NCI-H187 (cell line): ENCODE data around the gene UTP25.
"Not testable (repeated sequence)": the region's sequence is repeated elsewhere in the genome, so short reads cannot be mapped to it uniquely, and the experiment has no call there.

Experiments
- DNase-seq, 2 experiments: peaks; one replicate each; lab custom pipeline; 2025; lab: John Stamatoyannopoulos, UW

Gene UTP25, protein sequence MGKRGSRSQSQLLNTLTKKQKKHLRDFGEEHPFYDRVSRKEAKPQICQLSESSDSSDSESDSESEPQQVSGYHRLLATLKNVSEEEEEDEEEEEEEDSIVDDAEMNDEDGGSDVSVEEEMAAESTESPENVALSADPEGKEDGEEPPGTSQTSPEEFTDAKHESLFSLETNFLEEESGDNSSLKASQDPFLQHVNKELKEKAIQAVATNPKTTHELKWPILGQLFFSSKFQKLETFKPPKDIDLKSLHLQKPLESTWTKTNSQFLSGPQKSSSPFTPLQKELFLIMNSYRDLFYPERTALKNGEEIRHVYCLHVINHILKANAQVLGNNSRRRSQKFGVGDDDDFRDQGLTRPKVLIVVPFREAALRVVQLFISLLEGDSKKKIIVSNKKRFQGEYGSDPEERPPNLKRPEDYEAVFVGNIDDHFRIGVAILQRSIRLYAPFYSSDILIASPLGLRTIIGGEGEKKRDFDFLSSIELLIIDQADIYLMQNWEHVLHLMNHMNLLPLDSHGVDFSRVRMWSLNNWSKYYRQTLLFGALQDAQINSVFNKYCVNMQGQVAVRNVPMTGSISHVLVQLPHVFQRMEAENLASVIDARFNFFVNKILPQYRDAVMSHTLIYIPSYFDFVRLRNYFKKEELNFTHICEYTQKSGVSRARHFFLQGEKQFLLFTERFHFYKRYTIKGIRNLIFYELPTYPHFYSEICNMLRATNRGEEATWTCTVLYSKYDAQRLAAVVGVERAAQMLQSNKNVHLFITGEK

DNA sequence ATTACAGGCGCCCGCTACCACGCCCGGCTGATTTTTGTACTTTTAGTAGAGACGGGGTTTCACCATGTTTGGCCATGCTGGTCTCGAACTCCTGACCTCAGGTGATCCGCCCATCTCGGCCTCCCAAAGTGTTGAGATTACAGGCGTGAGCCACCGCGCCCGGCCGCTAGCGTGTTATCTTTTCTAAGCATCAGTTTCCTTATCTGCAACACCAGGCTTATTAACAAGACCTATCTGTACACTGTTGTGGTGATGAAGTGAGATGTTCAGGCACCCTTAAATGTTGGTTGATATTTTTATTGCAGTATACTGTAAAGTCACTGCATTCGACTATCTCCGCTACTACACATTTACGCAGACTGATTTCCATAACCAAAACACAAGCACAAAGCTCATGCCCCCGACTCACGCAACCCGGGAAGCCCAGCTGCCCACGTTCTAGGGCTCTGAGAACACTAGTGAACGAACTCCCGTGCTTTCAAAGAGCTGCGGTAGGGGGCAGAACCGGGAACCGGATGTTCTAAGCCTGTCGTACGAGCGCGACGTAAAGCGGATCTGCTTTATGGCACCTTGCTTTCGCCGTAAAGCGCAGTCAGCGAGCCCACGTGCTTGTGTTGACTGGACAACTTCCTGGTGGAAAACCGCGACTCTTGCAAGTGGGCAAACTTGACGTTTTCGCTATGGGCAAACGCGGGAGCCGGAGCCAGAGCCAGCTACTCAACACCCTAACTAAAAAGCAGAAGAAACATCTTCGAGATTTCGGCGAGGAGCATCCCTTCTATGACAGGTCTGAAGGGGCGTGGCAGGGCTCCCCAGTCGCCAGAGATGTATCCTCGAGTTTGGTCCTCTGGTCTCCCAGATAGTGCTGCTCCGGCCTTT lies at the start of gene UTP25:
UTP25 (plus strand) TSS at position 589 of the 879 bp plus-strand sequence; CDS start at position 681, 92 bp downstream.
- DNase-seq, result peak; percentile 69 to 82

DNA sequence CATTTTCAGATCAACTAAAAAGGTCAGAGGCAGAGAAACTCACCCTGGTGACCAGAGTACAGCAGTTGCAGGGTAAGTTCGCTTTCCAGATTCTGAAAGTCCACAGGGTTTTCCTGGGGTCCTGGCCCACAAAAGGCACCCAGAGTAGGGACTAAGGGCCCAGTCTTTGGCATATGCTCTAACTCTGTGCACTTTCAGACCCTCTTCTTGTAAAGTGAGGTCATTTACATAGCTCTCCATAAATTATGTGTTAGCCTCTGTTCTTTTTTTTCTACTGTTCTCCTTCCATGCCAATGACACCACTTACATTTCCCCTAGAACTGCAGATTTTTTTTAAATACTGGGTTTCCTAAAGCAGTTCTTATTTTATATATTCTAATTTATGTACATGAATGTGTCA lies 49.7 kb upstream of the UTP25 start:
- DNase-seq, result no peak

DNA sequence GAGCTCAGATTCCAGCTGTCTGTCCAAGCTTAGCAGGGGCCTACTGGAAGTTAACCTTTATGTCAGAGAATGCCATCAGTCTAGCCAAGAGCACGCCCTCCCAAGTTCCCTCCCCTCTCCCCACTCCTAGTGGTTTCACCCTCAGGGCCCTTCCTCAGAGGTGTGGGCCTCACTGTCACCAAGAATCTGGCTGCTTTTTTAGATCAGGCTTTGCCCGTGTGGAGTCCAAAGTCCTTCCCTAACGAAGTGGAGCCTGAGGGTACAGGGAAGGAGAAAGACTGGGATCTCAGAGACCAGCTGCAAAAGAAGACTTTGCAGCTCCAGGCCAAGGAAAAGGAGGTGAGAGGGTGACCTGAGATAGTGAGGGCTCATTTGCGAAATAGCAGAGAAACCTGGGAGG lies 47.5 kb upstream of the UTP25 start:
- DNase-seq, result no peak

DNA sequence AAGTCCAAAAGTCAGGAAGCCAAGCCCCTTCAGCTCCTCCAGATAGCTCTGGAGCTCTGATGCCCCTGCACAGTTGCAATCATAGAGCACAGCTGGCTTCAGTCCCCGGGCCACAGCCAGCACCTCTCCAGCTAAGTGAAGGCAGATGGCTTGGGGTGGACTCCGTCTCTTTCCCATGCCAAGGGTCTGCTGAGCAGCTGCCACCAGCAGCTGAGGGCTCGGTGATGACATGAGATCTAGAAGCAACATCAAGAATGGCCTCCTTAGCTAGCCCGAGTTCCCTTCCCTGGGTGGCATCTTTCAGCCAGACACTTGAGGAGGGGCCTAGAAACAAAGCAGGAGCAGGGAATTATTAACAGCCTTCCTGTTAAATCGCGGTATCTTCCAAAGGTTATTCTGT lies 44.4 kb upstream of the UTP25 start:
- no peak for DNase-seq

DNA sequence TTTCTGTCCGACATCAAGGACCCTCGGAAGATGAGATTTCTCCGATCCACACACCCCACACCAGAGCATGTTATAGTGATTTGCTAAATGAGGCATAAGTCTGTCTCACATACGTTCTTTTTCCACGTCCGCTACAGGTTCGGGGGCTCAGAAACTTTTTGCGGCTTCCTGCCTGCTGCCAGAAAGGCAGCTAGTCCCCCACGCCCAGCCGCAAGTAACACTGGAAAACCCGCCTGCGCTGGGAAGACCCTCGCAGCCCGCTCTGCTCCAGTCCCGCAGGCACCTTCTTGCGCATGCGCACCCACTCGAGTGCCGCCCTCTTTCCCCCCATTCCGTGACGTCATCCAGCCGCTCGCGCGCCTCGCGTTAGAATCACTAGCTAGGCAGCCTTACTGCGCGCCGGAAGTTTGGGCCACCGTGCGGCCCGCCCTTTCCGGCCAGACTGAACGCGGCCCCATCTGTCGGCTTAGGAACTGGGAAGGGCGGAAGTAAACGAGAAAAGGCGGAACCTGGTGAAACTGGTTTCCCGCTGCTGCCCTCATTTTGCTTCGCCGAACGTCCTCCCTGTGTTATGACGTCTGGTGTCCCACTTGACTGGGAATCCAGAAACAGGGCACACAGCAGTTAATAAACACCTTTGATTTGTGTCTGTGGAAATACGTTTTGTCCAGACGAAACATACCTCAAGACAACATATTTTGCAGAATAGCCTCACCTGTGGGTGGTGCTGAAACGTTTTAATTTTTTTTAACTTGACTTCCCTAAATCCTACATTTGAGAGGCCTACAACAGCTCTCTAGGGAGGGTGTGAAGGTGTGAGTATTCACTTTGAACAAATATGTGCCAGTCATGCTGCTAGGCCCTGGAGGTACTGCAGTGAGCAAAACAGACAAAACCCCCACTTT lies 43.3 kb upstream of the UTP25 start, which contains the start of gene C1orf74:
C1orf74 (minus strand) TSS at position 295 of the 905 bp plus-strand sequence. CDS start 925 bp downstream, outside the sequence.
- peak; percentile 69 to 85 for DNase-seq

DNA sequence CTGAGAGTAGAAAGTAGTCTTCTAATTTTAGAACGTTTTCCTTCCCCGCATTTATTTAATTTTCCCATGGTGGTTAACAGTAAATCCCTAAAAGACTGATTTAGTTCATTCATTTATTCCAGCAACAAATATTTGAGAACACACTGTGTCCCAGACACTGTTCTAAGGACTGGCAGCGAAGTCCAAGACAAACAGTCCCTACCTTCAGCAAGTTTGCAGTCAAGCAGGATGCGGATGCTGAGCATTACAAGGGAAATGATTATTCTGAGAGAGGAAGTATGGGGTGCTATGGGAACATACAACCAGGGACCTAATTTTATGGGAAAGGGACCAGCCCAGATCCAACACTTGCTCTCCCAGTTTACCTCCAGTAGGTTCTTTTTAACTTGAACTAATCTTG lies 42.2 kb upstream of the UTP25 start:
- DNase-seq, result no peak

DNA sequence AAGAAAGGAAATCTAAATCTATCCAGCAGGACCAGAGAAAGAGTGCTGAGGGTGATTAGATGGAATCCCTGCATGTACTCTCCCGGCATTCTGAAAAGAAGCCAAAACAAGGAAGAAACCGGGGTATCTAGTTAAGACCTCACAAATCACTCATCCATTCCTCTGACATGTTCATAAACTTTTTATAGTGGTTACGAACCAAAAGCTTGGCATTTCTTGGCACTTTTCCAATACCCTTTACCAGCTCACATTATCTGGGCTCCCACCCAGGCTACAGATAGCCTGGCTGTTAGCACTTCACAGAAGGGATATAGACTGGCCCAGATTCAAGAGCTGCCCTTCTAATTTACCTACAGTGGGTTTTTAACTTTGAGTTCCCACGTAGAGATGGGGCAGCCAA lies 41.6 kb upstream of the UTP25 start:
- no peak for DNase-seq

DNA sequence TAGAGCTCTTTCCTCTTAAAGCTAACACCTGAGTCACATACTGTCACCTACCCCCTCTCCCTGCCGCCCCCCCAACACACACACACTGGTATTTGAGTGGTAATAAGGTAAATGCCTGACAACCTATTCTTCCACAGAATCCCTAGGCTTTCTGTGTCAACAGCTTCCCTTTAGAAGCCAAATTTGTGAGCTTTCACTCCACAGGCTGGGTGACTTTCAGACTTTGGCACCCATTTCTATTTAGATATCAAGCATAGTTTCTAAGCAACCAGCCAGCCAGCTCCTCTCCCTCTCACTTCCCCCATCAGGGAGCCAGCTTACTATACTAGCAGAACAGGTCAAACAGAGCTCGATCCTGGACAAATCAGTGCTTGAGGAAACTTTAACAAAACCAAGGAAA lies 40.2 kb upstream of the UTP25 start:
- no peak for DNase-seq

DNA sequence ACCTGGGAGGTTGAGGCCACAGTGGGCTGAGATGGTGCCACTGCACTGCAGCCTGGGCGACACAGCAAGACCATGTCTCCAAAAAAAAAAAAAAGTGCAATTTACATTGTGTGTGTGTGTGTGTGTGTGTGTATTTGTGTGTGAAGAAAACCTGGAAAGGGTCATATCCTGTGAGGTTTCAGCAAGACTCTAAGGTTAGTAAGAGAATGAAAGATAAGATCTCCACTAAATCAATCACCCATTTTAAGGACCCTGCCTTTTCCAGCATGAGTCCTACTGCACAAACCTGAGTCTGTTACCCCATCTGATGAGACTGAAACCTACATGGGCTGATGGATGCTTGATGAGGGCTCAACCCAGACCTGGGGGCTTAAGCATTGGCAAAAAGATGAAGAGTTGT lies 38.5 kb upstream of the UTP25 start:
- no peak for DNase-seq

DNA sequence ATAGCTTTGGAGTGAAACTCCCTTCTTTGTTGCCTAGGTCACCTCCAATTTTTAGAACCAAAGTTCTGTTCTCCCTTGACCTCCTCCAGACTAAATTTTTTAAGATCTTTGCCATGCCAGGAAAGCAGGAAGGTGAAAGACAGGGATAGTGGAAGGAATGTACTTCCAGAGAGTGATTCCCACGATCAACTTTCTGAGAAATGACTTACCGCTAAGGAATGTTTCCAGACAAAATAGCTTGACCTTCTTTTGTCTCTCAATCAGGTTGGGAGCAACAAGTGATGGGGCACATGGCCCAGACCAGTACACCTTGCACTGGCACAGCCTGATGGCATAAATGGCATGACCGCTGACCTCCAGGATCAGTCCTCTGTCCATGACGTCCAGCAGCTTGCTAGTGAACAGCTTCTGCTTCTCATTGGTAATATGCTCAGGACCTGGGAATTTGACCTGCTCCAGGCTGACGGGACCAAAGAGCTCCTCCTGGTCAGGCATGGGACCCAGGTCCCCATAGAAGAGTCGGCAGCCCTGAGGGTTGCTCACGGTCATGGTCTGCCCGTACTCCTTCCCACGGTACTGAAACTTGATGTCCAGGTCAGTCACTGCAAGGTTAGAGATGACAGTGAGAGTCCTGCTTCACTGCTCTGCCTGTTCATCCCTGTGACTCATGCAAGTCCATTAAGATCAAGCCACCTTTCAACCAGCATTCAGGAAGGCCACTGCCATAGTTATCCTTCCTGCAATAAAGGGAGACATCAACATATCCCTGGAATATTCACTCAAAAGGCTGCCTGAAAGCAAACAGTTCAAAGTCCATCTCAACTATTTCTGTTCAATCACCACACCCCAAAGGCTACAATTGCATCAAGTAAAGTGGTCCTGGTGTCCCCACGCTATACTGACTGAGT lies 37.2 kb upstream of the UTP25 start:
- no peak for DNase-seq

DNA sequence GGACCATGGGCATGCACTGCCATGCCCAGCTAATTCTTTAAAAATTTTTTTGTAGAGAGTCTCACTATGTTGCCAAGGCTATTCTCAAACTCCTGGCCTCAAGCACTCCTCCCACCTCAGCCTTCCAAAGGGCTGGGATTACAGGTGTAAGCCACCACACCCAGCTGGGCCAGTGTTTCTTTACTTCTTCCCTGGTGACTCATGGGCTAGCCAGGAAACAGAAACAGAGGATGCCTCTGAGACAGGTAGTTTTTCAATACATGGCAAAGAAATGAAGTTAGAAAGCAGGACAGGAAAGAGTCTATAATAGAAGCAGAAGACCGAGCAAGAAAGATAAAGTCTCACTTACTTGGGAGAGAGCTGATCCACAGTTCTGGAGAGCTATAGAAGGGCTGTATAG lies 35.9 kb upstream of the UTP25 start:
- no peak for DNase-seq

DNA sequence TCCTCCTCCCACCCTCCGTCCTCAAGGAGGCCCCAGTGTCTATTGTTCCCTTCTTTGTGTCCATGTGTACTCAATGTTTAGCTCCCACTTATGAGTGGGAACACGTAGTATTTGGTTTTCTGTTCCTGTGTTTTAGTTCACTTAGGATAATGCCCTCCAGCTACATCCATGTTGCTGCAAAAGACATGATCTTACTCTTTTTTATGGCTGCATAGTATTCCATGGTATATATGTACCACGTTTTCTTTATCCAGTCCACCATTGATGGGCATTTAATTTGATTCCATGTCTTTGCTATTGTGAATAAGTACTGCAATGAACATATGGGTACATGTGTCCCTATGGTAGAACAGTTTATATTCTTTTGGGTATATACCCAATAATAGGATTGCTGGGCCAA lies 34.1 kb upstream of the UTP25 start:
- not testable (repeated sequence) for DNase-seq

DNA sequence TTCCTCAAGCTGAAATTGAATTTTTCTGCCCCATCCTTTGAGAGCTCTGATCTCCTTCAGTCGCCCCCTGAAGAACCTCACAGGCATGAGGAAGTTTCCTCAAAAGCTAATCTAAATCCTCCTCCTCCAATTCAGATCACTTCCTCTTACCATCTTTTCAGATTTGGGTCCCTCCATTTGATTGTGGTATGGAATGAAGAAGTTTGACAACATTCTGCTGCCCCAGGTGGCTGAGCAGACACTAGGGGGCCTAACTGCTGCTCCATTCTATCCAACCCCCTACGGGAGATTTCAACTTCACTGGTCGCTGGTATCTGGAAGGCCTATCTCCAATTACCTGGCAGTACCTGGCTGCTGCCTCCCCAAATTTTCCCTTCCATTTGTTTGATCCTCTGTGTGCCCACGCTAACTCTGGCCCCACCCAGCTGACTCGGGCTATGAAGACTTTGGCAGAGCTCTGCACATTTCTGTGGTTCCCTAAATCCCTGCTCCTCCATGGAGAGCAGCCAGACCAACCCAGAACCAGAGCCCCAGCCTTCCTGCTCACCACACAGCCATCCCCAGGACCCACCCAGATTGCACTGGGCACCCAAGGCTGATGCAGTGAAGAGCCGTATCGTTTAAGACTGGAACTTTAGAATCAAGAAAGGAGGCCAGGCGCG lies 29.7 kb upstream of the UTP25 start:
- DNase-seq, result no peak

DNA sequence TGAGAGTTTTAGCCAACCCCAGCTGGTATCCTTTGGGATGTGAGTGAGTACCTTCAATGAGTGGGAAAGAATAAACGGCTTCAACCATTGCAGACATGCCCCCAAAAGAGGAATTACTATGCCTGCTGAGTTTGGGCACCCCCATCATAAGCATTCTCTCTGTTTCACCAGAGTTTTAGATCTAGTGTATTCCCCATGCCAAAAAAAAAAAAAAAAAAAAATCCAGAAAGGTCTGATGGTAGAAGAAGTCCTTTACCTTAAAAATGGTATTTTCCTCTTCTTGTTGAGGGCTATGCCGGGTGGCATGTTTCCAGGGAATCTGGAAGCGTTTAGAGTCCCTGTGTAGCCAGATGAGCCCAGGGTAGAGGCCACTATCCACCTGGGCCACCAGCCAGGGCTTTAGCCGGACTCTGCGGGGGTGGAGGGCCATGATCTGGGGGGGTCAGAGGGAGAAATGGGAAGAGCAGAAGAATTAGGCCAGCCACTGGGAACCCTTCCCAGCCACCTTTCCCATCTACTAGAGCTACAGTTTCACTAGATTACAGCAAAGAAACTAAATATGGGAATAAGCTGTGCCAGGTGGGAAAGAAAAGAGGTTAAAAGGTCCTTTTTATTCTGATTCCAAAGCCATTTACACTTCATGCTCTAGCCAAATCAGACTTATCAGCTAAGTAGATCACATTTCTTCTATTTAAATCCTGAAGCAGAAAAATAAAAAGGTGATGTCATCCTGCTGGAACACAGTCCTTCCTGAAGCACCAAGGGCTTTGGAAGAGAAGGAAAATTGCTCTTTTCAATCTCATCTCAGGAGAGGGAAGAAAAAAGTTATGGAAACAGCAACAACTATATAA lies 26.6 kb upstream of the UTP25 start:
- no peak for DNase-seq

DNA sequence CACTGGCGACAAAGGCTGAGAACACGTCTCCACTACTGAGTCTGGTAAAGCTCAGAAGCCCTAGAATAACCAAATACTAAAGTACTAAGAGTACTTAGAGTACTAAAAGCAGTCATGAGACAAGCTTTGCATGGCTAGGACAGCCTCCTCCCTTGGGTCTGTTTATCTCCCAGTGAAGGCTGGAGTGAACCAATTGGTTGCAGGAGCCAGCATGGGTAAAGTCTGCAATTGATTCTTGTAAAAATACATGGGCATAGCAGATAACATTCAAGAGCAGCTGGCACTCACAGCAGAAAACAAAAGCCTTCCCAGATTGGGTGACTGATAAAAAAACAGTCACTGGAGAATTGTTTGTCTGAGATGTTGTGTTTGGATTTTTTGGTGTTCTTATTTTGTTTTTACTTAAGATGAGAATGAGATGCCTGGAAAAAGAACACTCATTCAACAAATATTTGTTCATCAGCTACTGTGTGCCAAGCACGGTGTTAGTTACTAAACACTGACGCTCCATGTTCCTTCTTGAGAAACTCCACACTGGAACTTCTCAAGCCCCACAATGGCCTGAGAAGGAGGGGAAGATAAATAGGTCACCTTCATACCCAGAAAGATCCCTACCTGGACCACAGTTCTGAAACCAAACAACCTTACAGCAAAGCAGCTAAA lies 25.5 kb upstream of the UTP25 start:
- DNase-seq, result no peak

DNA sequence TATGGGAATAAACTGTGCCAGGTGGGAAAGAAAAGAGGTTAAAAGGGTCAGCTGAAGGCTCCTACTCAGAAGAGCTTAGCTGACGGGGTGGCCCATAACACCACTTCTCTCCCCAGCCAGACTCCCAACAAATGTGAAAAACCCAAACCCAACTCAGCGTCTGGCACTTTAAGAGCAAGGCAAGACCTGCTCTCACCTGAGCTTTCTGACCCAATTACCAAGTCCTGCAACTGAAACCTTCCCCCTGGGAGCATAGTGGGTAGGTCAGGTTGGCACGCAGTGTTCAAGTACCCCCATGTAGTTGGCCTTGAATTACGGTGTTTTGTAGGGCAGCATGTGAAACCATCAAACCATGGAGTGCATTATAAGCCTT lies 25.0 kb upstream of the UTP25 start:
- DNase-seq, result no peak

DNA sequence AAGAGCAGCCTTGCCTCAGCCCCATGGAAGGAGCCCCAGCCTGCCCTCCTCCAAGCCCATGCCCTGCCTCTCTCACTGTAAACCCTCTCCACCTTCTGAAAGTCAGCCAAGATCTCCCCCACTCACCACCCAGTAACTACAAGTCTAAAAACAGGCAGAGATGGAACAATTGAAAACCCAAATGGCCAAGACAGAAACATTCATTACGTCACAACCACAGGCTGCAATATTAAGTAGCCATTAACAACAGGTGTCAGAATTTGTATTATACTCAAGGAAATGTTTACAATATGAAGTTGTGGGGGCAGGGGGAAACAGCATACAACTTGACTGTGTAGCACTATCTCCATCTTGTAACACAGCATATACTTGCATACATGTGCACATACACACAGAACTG lies 24.2 kb upstream of the UTP25 start:
- DNase-seq, result no peak

DNA sequence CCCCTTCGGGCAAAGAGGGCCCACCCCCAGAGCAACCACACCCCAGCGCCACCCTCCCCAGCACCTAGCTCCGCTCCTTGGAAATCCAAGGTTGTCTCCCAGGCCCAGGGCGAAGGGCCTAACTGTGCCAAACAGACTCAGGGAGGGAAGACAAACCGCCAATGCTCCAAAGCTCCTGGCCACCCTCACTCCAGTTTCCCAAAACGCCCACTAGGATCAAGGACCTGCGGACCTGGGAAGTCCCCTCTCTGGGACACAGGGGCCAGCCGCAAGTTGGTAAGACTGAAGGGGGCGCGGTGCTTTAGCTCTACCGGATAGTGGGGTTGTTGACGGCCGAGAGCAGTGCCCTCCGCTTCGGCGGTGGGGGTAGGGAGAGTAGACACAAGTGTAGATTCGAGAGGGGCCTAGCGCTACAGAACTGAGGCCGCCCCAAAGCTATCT lies 22.4 kb upstream of the UTP25 start:
- DNase-seq, result no peak
